Karpas-422 (cell line): ENCODE results near the gene GALNT16. TPM values are rescaled to one million over a fixed set of nuclear protein-coding genes. Genes with fewer than 3 reads are reported as not detected.

Experiments
- DNase-seq: peaks from one replicate; pipeline ENCODE4 v3.0.0-alpha.2; 2015
- H2AFZ ChIP-seq: fragments of 200-600 bp; sonication (generic); 2 replicates; pipeline ENCODE4 v1.6.1; 2014; ENCODE audit warnings: antibody characterized with exemption, low read length, mixed read lengths
- H3K27ac ChIP-seq: fragments of 200-600 bp; sonication (generic); 2 replicates; pipeline ENCODE4 v1.5.1; 2014; ENCODE audit warnings: mild to moderate bottlenecking, low read length, moderate library complexity
- H3K27me3 ChIP-seq: fragments of 200-600 bp; sonication (generic); 2 replicates; pipeline ENCODE4 v1.6.1; 2014; ENCODE audit warnings: low read length, mixed read lengths
- H3K36me3 ChIP-seq: fragments of 200-600 bp; sonication (generic); 2 replicates; pipeline ENCODE4 v1.6.1; 2014; ENCODE audit warnings: low read length, mixed read lengths; ENCODE audit not compliant: insufficient read depth
- H3K4me1 ChIP-seq: fragments of 200-600 bp; sonication (generic); 2 replicates; pipeline ENCODE4 v1.6.1; 2014; ENCODE audit warnings: mild to moderate bottlenecking, low read length, mixed read lengths
- H3K4me2 ChIP-seq: fragments of 200-600 bp; sonication (generic); 2 replicates; pipeline ENCODE4 v1.6.1; 2014; ENCODE audit warnings: low read length, low read depth, mild to moderate bottlenecking; ENCODE audit not compliant: poor library complexity, severe bottlenecking
- H3K4me3 ChIP-seq: fragments of 200-600 bp; sonication (generic); 2 replicates; pipeline ENCODE4 v1.5.1; 2014; ENCODE audit warnings: mild to moderate bottlenecking, antibody characterized with exemption, low read length, mixed read lengths
- H3K79me2 ChIP-seq: fragments of 200-600 bp; sonication (generic); 2 replicates; pipeline ENCODE4 v1.6.1; 2014; ENCODE audit warnings: mild to moderate bottlenecking, low read length, mixed read lengths
- H3K9ac ChIP-seq: fragments of 200-600 bp; sonication (generic); 2 replicates; pipeline ENCODE4 v1.6.0; 2014; ENCODE audit warnings: low read length
- H3K9me2 ChIP-seq: fragments of 200-600 bp; sonication (generic), shearing (Covaris generic); replicated peaks from 2 replicates; pipeline ENCODE4 v1.6.0; 2014; ENCODE audit warnings: mild to moderate bottlenecking, low read length, moderate library complexity; ENCODE audit not compliant: insufficient read depth
- H3K9me3 ChIP-seq: fragments of 300-700, 200-600 bp; sonication (generic); 2 replicates; pipeline ENCODE4 v1.6.1; 2014; ENCODE audit warnings: low read length, mixed read lengths
- H4K20me1 ChIP-seq: fragments of 200-600 bp; sonication (generic); 2 replicates; pipeline ENCODE4 v1.6.1; 2014; ENCODE audit warnings: mild to moderate bottlenecking, antibody characterized with exemption, low read length, low read depth; ENCODE audit not compliant: insufficient read depth
- total RNA-seq: library from RNA; depleted of rRNA; stranded (reverse); fragments of >200 nt; shearing (Covaris generic); gene quantifications from 2 replicates; pipeline ENCODE4 v1.2.3, GENCODE V29; 2014; ENCODE audit warnings: low replicate concordance

The GALNT16 gene
- total RNA-seq, 1 experiment from 2014 or later = 0.15 TPM

GRCh38 chr14:69261761-69262331 is 1.9 kb downstream of the GALNT16 start:
- no peak for DNase-seq
- H3K36me3 ChIP-seq = no peaks in the 10 kb centered on the region
- H3K9ac ChIP-seq = no peak overlapping the region
- no peak overlapping the region for H3K4me2 ChIP-seq
- no peaks in the 10 kb centered on the region for H3K9me2 ChIP-seq
- peaks cover 21% of the 10 kb centered on the region for H3K4me1 ChIP-seq
- H3K27ac ChIP-seq = no peak overlapping the region
- H3K27me3 ChIP-seq = no peaks in the 10 kb centered on the region
- H3K79me2 ChIP-seq = no peaks in the 10 kb centered on the region
- no peaks in the 10 kb centered on the region for H4K20me1 ChIP-seq
- H3K4me3 ChIP-seq = no peak overlapping the region
- no peak overlapping the region for H2AFZ ChIP-seq
- no peaks in the 10 kb centered on the region for H3K9me3 ChIP-seq

GRCh38 chr14:69262516-69262915 is 2.6 kb downstream of the GALNT16 start:
- H3K4me2 ChIP-seq = no peak overlapping the region
- H4K20me1 ChIP-seq = no peaks in the 10 kb centered on the region
- no peaks in the 10 kb centered on the region for H3K9me3 ChIP-seq
- H3K36me3 ChIP-seq = no peaks in the 10 kb centered on the region
- no peak overlapping the region for H3K9ac ChIP-seq
- H3K9me2 ChIP-seq = no peaks in the 10 kb centered on the region
- H3K4me1 ChIP-seq = peaks cover 21% of the 10 kb centered on the region
- DNase-seq = no peak
- no peaks in the 10 kb centered on the region for H3K27me3 ChIP-seq
- no peak overlapping the region for H3K27ac ChIP-seq
- H3K79me2 ChIP-seq = no peaks in the 10 kb centered on the region
- H2AFZ ChIP-seq = no peak overlapping the region
- H3K4me3 ChIP-seq = no peak overlapping the region

- no peak overlapping the region for H2AFZ ChIP-seq
- no peak overlapping the region for H3K27ac ChIP-seq
- H4K20me1 ChIP-seq = no peaks in the 10 kb centered on the region
- H3K4me3 ChIP-seq = peak overlapping the region; percentile 17; the same call in 1 of the 2 replicates
- no peaks in the 10 kb centered on the region for H3K27me3 ChIP-seq
- no peak overlapping the region for H3K9ac ChIP-seq
- DNase-seq = peak; percentile 63
- no peaks in the 10 kb centered on the region for H3K9me3 ChIP-seq
- H3K79me2 ChIP-seq = no peaks in the 10 kb centered on the region
- peaks cover 21% of the 10 kb centered on the region for H3K4me1 ChIP-seq
- no peaks in the 10 kb centered on the region for H3K9me2 ChIP-seq
- peak overlapping the region; percentile 42 for H3K4me2 ChIP-seq
- no peaks in the 10 kb centered on the region for H3K36me3 ChIP-seq
Observed at GRCh38 chr14:69263364-69263763, 3.4 kb downstream of the GALNT16 start.

GRCh38 chr14:69263771-69264170 is 3.8 kb downstream of the GALNT16 start:
- H3K9me2 ChIP-seq = no peaks in the 10 kb centered on the region
- H3K36me3 ChIP-seq = no peaks in the 10 kb centered on the region
- no peaks in the 10 kb centered on the region for H3K27me3 ChIP-seq
- peak overlapping the region; percentile 42 for H3K4me2 ChIP-seq
- DNase-seq = peak; percentile 68
- no peaks in the 10 kb centered on the region for H4K20me1 ChIP-seq
- H3K79me2 ChIP-seq = no peaks in the 10 kb centered on the region
- peaks cover 21% of the 10 kb centered on the region for H3K4me1 ChIP-seq
- no peaks in the 10 kb centered on the region for H3K9me3 ChIP-seq
- H3K4me3 ChIP-seq = peak overlapping the region; percentile 17; the same call in 1 of the 2 replicates
- H3K27ac ChIP-seq = no peak overlapping the region
- no peak overlapping the region for H2AFZ ChIP-seq
- H3K9ac ChIP-seq = no peak overlapping the region

- Histone ChIP-seq H3K4me1 (peaks cover 21% of the 10 kb centered on the region), H3K9me2 (no peaks in the 10 kb centered on the region), H4K20me1 (no peaks in the 10 kb centered on the region), H3K9me3 (no peaks in the 10 kb centered on the region), H3K9ac (no peak overlapping the region), H3K79me2 (no peaks in the 10 kb centered on the region), H3K27ac (no peak overlapping the region), H3K4me2 (no peak overlapping the region), H3K27me3 (no peaks in the 10 kb centered on the region), H3K36me3 (no peaks in the 10 kb centered on the region), H2AFZ (no peak overlapping the region), H3K4me3 (no peak overlapping the region)
- DNase-seq = no peak
Observed at GRCh38 chr14:69266572-69267345, 6.8 kb downstream of the GALNT16 start.

- Histone ChIP-seq H3K4me3 (no peak overlapping the region), H3K79me2 (no peaks in the 10 kb centered on the region), H3K36me3 (no peaks in the 10 kb centered on the region), H3K9ac (no peak overlapping the region), H3K27ac (no peak overlapping the region), H2AFZ (no peak overlapping the region), H3K9me2 (no peaks in the 10 kb centered on the region), H3K27me3 (no peaks in the 10 kb centered on the region), H3K4me1 (peaks cover 21% of the 10 kb centered on the region), H3K9me3 (no peaks in the 10 kb centered on the region), H3K4me2 (no peak overlapping the region), H4K20me1 (no peaks in the 10 kb centered on the region)
- DNase-seq = no peak
Observed at GRCh38 chr14:69267492-69267891, 7.5 kb downstream of the GALNT16 start.

- no peak overlapping the region for H2AFZ ChIP-seq
- DNase-seq = no peak
- no peaks in the 10 kb centered on the region for H4K20me1 ChIP-seq
Observed at GRCh38 chr14:69268223-69268622, 8.3 kb downstream of the GALNT16 start.

GRCh38 chr14:69268763-69269162 is 8.8 kb downstream of the GALNT16 start:
- Histone ChIP-seq H3K4me3 (no peak overlapping the region), H3K9me2 (no peaks in the 10 kb centered on the region), H3K4me2 (no peak overlapping the region), H3K79me2 (no peaks in the 10 kb centered on the region), H2AFZ (no peak overlapping the region), H3K36me3 (no peaks in the 10 kb centered on the region), H3K27me3 (no peaks in the 10 kb centered on the region), H4K20me1 (no peaks in the 10 kb centered on the region), H3K27ac (no peak overlapping the region), H3K4me1 (peaks cover 14% of the 10 kb centered on the region), H3K9ac (no peak overlapping the region), H3K9me3 (no peaks in the 10 kb centered on the region)
- DNase-seq = no peak

More at GRCh38 chr14:69268223-69268622, 8.3 kb downstream of the GALNT16 start:
- H3K36me3 ChIP-seq = no peaks in the 10 kb centered on the region
- no peak overlapping the region for H3K4me2 ChIP-seq
- no peaks in the 10 kb centered on the region for H3K27me3 ChIP-seq
- no peaks in the 10 kb centered on the region for H3K9me2 ChIP-seq
- H3K9ac ChIP-seq = no peak overlapping the region
- no peak overlapping the region for H3K4me3 ChIP-seq
- H3K27ac ChIP-seq = no peak overlapping the region
- H3K4me1 ChIP-seq = peaks cover 20% of the 10 kb centered on the region
- no peaks in the 10 kb centered on the region for H3K79me2 ChIP-seq
- H3K9me3 ChIP-seq = no peaks in the 10 kb centered on the region
